SK-N-SH (cell line): ENCODE results near the gene ROBO1. TPM values are rescaled to one million over a fixed set of nuclear protein-coding genes. Genes with fewer than 3 reads are reported as not detected.

ENCODE experiments used
- CTCF ChIA-PET: fragments of 300-600, 350-600 bp; formaldehyde crosslinking; extraction: SDS; loops from one replicate; lab custom pipeline; 2021; lab: Yijun Ruan, JAX
- POLR2A ChIA-PET: fragments of 350-600 bp; sonication (Branson Sonifier 250); formaldehyde crosslinking; extraction: SDS; loops from one replicate; lab custom pipeline; 2020; ENCODE audit warnings: antibody characterized with exemption, inconsistent platforms; lab: Yijun Ruan, JAX
- DNase-seq: peaks from one replicate; pipeline ENCODE4 v3.0.0; 2012
- H2AFZ ChIP-seq: fragments of 200-600 bp; sonication (generic); 2 replicates; pipeline ENCODE4 v1.8.1; 2016; ENCODE audit warnings: antibody characterized with exemption, mild to moderate bottlenecking, low read depth
- H3F3A ChIP-seq: fragments of 200-600 bp; sonication (generic); replicated peaks from 2 replicates; pipeline ENCODE3; 2016; ENCODE audit warnings: antibody characterized with exemption, mild to moderate bottlenecking; ENCODE audit not compliant: insufficient read depth
- H3K27ac ChIP-seq, 2 experiments: fragments of 200-500 bp in 1 of 2; fragments of 200-600 bp in 1 of 2; sonication (Bioruptor generic) in 1 of 2; sonication (generic), shearing (Covaris generic) in 1 of 2; 2 replicates each; pipeline versions ENCODE4 v1.5.1 to v1.6.1; 2014 to 2016; ENCODE audit warnings: low read depth in 2 of 2, inconsistent platforms in 1 of 2, low read length in 1 of 2, mild to moderate bottlenecking in 1 of 2, mixed read lengths in 1 of 2
- H3K27me3 ChIP-seq: fragments of 200-600 bp; sonication (generic), shearing (Covaris generic); 2 replicates; pipeline ENCODE4 v1.6.1; 2016; ENCODE audit warnings: mixed run types; ENCODE audit not compliant: insufficient read depth
- H3K36me3 ChIP-seq, 2 experiments: fragments of 200-500 bp in 1 of 2; fragments of 200-600 bp in 1 of 2; sonication (Bioruptor generic) in 1 of 2; sonication (generic) in 1 of 2; replicated peaks in 1 of 2; 2 replicates each; pipeline versions ENCODE3 to v1.5.1; 2014 to 2016; ENCODE audit warnings: low read length in 1 of 2, mild to moderate bottlenecking in 1 of 2; ENCODE audit not compliant: insufficient read depth in 2 of 2, control insufficient read depth in 1 of 2
- H3K4me1 ChIP-seq, 2 experiments: fragments of 200-500 bp in 1 of 2; fragments of 200-600 bp in 1 of 2; sonication (Bioruptor generic) in 1 of 2; sonication (generic), shearing (Covaris generic) in 1 of 2; 2 replicates each; pipeline versions ENCODE4 v1.5.1 to v1.6.1; 2014 to 2016; ENCODE audit warnings: low read depth in 1 of 2, low read length in 1 of 2, mixed run types in 1 of 2; ENCODE audit not compliant: insufficient read depth in 2 of 2, control insufficient read depth in 1 of 2
- H3K4me2 ChIP-seq: fragments of 200-600 bp; sonication (generic), shearing (Covaris generic); 2 replicates; pipeline ENCODE4 v1.6.1; 2017; ENCODE audit warnings: mixed run types
- H3K4me3 ChIP-seq, 2 experiments: fragments of 200-500 bp in 1 of 2; fragments of 200-600 bp in 1 of 2; sonication (Bioruptor generic) in 1 of 2; sonication (generic), shearing (Covaris generic) in 1 of 2; 2 replicates each; pipeline versions ENCODE4 v1.5.1 to v1.8.1; 2014 to 2016; ENCODE audit warnings: low read depth in 2 of 2, inconsistent platforms in 1 of 2, low read length in 1 of 2, mild to moderate bottlenecking in 1 of 2, mixed read lengths in 1 of 2, moderate library complexity in 1 of 2
- H3K79me2 ChIP-seq: fragments of 200-600 bp; sonication (generic); 2 replicates; pipeline ENCODE4 v1.8.1; 2017; ENCODE audit warnings: mild to moderate bottlenecking; ENCODE audit not compliant: insufficient read depth
- H3K9ac ChIP-seq: fragments of 200-600 bp; sonication (generic); 2 replicates; pipeline ENCODE4 v1.6.1; 2017; ENCODE audit warnings: mixed run types
- H3K9me2 ChIP-seq: fragments of 200-600 bp; sonication (generic); 2 replicates; pipeline ENCODE4 v1.6.1; 2017; ENCODE audit warnings: mixed run types
- H3K9me3 ChIP-seq: fragments of 200-600 bp; sonication (generic); 2 replicates; pipeline ENCODE4 v1.6.1; 2017; ENCODE audit warnings: mixed run types, mild to moderate bottlenecking, moderate library complexity
- H4K20me1 ChIP-seq: fragments of 200-600 bp; sonication (generic); 2 replicates; pipeline ENCODE4 v1.6.1; 2017; ENCODE audit warnings: mild to moderate bottlenecking, mixed run types; ENCODE audit not compliant: insufficient read depth
- CHD2 ChIP-seq: fragments of 150-350 bp; IDR thresholded peaks from 2 replicates; pipeline ENCODE4 v1.6.1; 2018; ENCODE audit warnings: low read length; ENCODE audit not compliant: partially characterized antibody
- EP300 ChIP-seq, 2 experiments: IDR thresholded peaks; 2 replicates each; pipeline versions ENCODE4 v1.4.0 to v1.6.1; 2012; ENCODE audit warnings: borderline replicate concordance in 1 of 2, low read depth in 1 of 2, low read length in 1 of 2
- FOSL2 ChIP-seq: IDR thresholded peaks from 2 replicates; pipeline ENCODE4 v1.4.0; 2012; ENCODE audit warnings: low read depth, mild to moderate bottlenecking, moderate library complexity, borderline replicate concordance
- GABPA ChIP-seq: IDR thresholded peaks from 2 replicates; pipeline ENCODE4 v1.4.0; 2012; ENCODE audit warnings: low read depth, mild to moderate bottlenecking
- GATA2 ChIP-seq: sonication (generic); formaldehyde crosslinking; IDR thresholded peaks from 2 replicates; pipeline ENCODE4 v1.5.0; 2020; ENCODE audit warnings: mild to moderate bottlenecking, missing genetic modification reagents
- MEF2A ChIP-seq: IDR thresholded peaks from 2 replicates; pipeline ENCODE4 v1.4.0; 2012; ENCODE audit warnings: low read depth, borderline replicate concordance
- NRF1 ChIP-seq: IDR thresholded peaks from 2 replicates; pipeline ENCODE4 v1.6.1; 2012; ENCODE audit warnings: low read depth, mild to moderate bottlenecking, low read length
- PBX3 ChIP-seq: IDR thresholded peaks from 2 replicates; pipeline ENCODE4; 2012
- POLR2AphosphoS5 ChIP-seq: IDR thresholded peaks from 2 replicates; pipeline ENCODE4 v1.6.1; 2012; ENCODE audit warnings: low read depth, low read length
- RAD21 ChIP-seq: IDR thresholded peaks from 2 replicates; pipeline ENCODE4 v1.6.1; 2012; ENCODE audit warnings: mild to moderate bottlenecking, low read length
- REST ChIP-seq: IDR thresholded peaks from 2 replicates; pipeline ENCODE4 v1.6.1; 2012; ENCODE audit warnings: mild to moderate bottlenecking, low read depth, low read length, moderate library complexity
- ZBTB33 ChIP-seq: IDR thresholded peaks from 2 replicates; pipeline ENCODE4 v1.4.0; 2012; ENCODE audit warnings: low read depth, borderline replicate concordance
- WGBS: methylation state at CpG from one replicate; pipeline ENCODE4 v1.1.6; 2017; ENCODE audit warnings: low lambda C conversion rate; 5-methylcytosine and 5-hydroxymethylcytosine counted together
- polyA plus RNA-seq, 3 experiments: library from polyadenylated mRNA; depleted of rRNA; stranded (reverse); fragments of >200 nt; gene quantifications; 2 replicates each; pipeline ENCODE4 v1.2.3, GENCODE V29; 2012

ROBO1 gene
- polyA plus RNA-seq, 1 of the 3 experiments (the other 2 are of a cell fraction) = 22.7 TPM

GRCh38 chr3:79414035-79414434, 353.8 kb downstream of the ROBO1 start:
- no peak for DNase-seq
- CTCF ChIA-PET = no interaction called here

More at GRCh38 chr3:79414035-79414434, 353.8 kb downstream of the ROBO1 start:
- Histone ChIP-seq H3K9me3 (no peaks in the 10 kb centered on the region), H3K4me3 (no peak overlapping the region), H3K4me1 (no peaks in the 10 kb centered on the region; a peak in 1 of 4 replicates), H3K27me3 (no peaks in the 10 kb centered on the region), H4K20me1 (no peaks in the 10 kb centered on the region), H3K9ac (no peak overlapping the region), H3F3A (no peaks in the 10 kb centered on the region), H3K36me3 (no peaks in the 10 kb centered on the region), H3K27ac (peak overlapping the region in 1 of 2 experiments; percentile 40; a peak in 1 of 4 replicates), H3K9me2 (no peaks in the 10 kb centered on the region), H3K4me2 (no peak overlapping the region), H3K79me2 (no peaks in the 10 kb centered on the region), H2AFZ (no peak overlapping the region)
- POLR2A ChIA-PET = no interaction called here
- WGBS = 78% methylated on average over 1 of the region's 1 CpG
- no peak for TF ChIP-seq ZBTB33
- no peak for TF ChIP-seq RAD21
- TF ChIP-seq CHD2 = no peak
- TF ChIP-seq REST = no peak
- no peak for TF ChIP-seq POLR2AphosphoS5
- TF ChIP-seq MEF2A = no peak
- TF ChIP-seq NRF1 = no peak
- TF ChIP-seq FOSL2 = no peak
- TF ChIP-seq PBX3 = no peak
- no peak for TF ChIP-seq EP300 (IDR thresholded peaks at IDR 0.05; ENCODE audit: borderline replicate concordance in 1 of 2, low read depth in 1 of 2, low read length in 1 of 2)
- TF ChIP-seq GABPA = no peak
- TF ChIP-seq GATA2 (CRISPR knock-in tag) = no peak
